ENCODE results near the gene BEGAIN.

GRCh38 chr14:100614803-100615202 lies 27.6 kb upstream of the BEGAIN start:
- TF ChIP-seq TAF1 (IDR thresholded peaks at IDR 0.05; ENCODE audit: borderline replicate concordance, low read depth, low read length) (no peak), POLR2AphosphoS5 (IDR thresholded peaks at IDR 0.05; ENCODE audit: low read depth, low read length) (no peak)

Measured in GM12892 (cell line).